ENCODE data around the gene MSANTD1.

GRCh38 chr4:3287271-3287971, 38.5 kb downstream of the MSANTD1 start:
- TF ChIP-seq SUZ12 (IDR thresholded peaks at IDR 0.05): no peak
- no peak for TF ChIP-seq FOXM1 (IDR thresholded peaks at IDR 0.05; ENCODE audit: borderline replicate concordance)
- TF ChIP-seq ARNT (IDR thresholded peaks at IDR 0.05): no peak
- TF ChIP-seq NFRKB (IDR thresholded peaks at IDR 0.05): no peak
- no peak for TF ChIP-seq TARDBP (IDR thresholded peaks at IDR 0.05)

Measured in HEK293T (cell line).